ENCODE data around the gene C10orf95. TPM values are rescaled to one million over a fixed set of nuclear protein-coding genes. Genes with fewer than 3 reads are reported as not detected.

The C10orf95 gene
- total RNA-seq, 1 donor from 2014 or later: not detected

DNA sequence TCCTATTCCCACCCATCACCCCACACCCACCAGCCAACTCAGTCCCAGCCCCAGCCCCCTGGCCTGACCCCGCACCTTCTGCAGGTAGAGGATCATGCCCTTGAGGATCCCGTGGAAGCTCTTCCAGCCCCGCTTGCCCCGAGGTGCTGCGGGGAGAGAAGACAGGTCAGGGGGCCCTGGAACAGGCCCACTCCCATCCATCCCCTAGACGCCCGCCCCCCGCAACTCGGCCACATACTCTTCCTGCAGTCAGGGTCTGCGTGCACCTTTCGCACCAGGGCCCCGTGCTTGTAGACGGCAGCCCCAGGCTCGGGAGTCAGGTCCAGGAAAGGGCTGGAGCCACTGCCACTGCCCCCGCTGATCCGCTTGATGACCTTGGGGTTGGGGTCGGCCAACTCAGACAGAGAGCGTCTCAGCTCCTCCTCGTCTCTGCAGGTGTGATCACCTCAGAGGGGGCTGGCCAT is 46.2 kb downstream of the C10orf95 start:
- TF ChIP-seq, protein P1, sequence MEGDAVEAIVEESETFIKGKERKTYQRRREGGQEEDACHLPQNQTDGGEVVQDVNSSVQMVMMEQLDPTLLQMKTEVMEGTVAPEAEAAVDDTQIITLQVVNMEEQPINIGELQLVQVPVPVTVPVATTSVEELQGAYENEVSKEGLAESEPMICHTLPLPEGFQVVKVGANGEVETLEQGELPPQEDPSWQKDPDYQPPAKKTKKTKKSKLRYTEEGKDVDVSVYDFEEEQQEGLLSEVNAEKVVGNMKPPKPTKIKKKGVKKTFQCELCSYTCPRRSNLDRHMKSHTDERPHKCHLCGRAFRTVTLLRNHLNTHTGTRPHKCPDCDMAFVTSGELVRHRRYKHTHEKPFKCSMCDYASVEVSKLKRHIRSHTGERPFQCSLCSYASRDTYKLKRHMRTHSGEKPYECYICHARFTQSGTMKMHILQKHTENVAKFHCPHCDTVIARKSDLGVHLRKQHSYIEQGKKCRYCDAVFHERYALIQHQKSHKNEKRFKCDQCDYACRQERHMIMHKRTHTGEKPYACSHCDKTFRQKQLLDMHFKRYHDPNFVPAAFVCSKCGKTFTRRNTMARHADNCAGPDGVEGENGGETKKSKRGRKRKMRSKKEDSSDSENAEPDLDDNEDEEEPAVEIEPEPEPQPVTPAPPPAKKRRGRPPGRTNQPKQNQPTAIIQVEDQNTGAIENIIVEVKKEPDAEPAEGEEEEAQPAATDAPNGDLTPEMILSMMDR (IDR thresholded peaks at IDR 0.05): no peak
- TF ChIP-seq EZH2phosphoT487 (IDR thresholded peaks at IDR 0.05) (no peak), EZH2 (IDR thresholded peaks at IDR 0.05) (no peak)
- Mint-ChIP-seq H3K36me3 (peaks cover 2% of the 10 kb centered on the region), H3K4me1 (peaks cover 16% of the 10 kb centered on the region), H3K9me3 (no peaks in the 10 kb centered on the region), H3K27ac (no peak overlapping the region), H3K27me3 (ENCODE audit: insufficient read depth, low read depth) (peaks cover 18% of the 10 kb centered on the region), H3K4me3 (no peak overlapping the region)
- no peak overlapping the region for H3K9ac ChIP-seq
- no peak overlapping the region for H3K4me3 ChIP-seq
- H3K36me3 ChIP-seq: no peaks in the 10 kb centered on the region
- H4K20me1 ChIP-seq (ENCODE audit: low read depth): peaks cover 16% of the 10 kb centered on the region
- H3F3A ChIP-seq (ENCODE audit: low read depth): peaks cover 10% of the 10 kb centered on the region
- no peaks in the 10 kb centered on the region for H3K79me2 ChIP-seq (ENCODE audit: low read depth)
- no peak overlapping the region for H3K27ac ChIP-seq
- peaks cover 56% of the 10 kb centered on the region for H3K27me3 ChIP-seq
- H3K4me2 ChIP-seq: no peak overlapping the region
- no peak for DNase-seq (ENCODE audit: low spot score)
- H3K9me3 ChIP-seq (ENCODE audit: low read depth): no peaks in the 10 kb centered on the region
- peaks cover 7% of the 10 kb centered on the region for H3K4me1 ChIP-seq
- H2AFZ ChIP-seq (replicated peaks): no peak overlapping the region

DNA sequence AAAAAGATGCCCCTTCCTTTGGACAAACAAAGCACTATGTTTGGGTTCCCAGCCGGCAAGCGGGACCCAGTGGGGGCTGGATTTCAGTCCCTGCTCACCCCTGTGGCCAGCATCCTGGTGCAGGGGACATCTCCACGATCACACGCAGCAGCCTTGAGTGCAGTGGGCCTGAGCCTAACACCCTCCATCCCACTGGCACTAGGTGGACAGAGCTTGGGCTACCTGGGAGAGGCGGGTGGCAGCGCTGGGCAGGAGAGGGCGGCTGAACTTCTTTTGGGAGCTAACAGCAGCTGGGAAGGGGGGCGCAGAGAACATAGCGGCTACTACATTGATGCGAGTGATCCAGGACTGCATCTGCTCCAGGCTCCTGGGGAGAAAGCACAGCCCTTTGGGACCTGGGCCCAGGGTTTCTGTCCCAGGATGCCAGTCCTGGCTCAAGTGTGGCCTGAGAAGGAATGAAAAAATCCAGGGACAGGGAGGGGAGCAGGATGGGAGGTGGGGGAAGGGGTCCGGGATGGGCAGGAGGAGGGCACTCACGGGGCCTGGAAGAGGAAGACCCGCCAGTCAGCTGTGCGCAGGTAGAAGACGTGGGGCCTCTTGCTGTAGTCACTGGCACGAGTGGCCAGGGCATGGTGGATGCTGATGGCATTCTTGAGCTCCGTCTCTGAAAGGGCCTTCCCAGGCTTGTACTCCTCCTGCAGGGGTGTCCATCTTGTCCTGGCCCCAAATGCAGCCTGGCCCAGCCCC is 46.8 kb downstream of the C10orf95 start:
- Histone ChIP-seq H3K4me3 (no peak overlapping the region), H2AFZ (replicated peaks) (no peak overlapping the region), H4K20me1 (ENCODE audit: low read depth) (peaks cover 16% of the 10 kb centered on the region), H3K4me1 (peaks cover 4% of the 10 kb centered on the region), H3K27ac (no peak overlapping the region), H3F3A (ENCODE audit: low read depth) (peaks cover 4% of the 10 kb centered on the region), H3K79me2 (ENCODE audit: low read depth) (no peaks in the 10 kb centered on the region), H3K9ac (no peak overlapping the region), H3K27me3 (peaks cover 54% of the 10 kb centered on the region), H3K9me3 (ENCODE audit: low read depth) (no peaks in the 10 kb centered on the region), H3K4me2 (no peak overlapping the region), H3K36me3 (no peaks in the 10 kb centered on the region)
- Mint-ChIP-seq H3K36me3 (peaks cover 2% of the 10 kb centered on the region), H3K4me3 (no peak overlapping the region), H3K9me3 (no peaks in the 10 kb centered on the region), H3K4me1 (peaks cover 15% of the 10 kb centered on the region), H3K27ac (no peak overlapping the region), H3K27me3 (ENCODE audit: insufficient read depth, low read depth) (peaks cover 15% of the 10 kb centered on the region)
- TF ChIP-seq EZH2 (IDR thresholded peaks at IDR 0.05) (no peak), EZH2phosphoT487 (IDR thresholded peaks at IDR 0.05) (no peak)
- TF ChIP-seq, protein P1 (IDR thresholded peaks at IDR 0.05): no peak
- no peak for DNase-seq (ENCODE audit: low spot score)

DNA sequence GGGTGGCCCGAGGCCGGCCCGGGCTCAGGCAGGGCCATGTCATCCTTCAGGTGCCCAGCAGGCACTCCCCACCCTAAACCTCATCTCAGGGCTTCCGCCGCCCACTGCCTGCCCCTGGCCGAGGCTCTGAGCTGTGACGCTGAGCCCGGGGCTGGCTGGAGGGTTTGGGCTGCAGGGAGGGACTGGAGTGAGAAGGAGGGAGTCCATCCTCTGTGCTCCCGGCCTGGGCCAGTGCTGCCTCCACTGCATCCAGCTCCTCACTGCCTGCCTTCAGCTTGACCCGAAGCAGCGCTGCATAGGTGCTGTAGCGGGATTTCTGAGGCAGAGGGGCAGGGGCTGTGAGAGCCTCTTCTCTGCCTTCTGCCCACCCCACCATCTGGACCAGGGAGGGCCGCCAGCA is 48.2 kb downstream of the C10orf95 start:
- Mint-ChIP-seq H3K4me1 (peaks cover 13% of the 10 kb centered on the region), H3K4me3 (no peak overlapping the region), H3K27me3 (ENCODE audit: insufficient read depth, low read depth) (peaks cover 12% of the 10 kb centered on the region)

More for the DNA sequence above, 48.2 kb downstream of the C10orf95 start:
- no peak overlapping the region for H3K4me2 ChIP-seq
- peaks cover 11% of the 10 kb centered on the region for H4K20me1 ChIP-seq (ENCODE audit: low read depth)
- DNase-seq (ENCODE audit: low spot score): no peak
- no peak overlapping the region for H2AFZ ChIP-seq (replicated peaks)
- H3F3A ChIP-seq (ENCODE audit: low read depth): no peaks in the 10 kb centered on the region
- no peaks in the 10 kb centered on the region for H3K79me2 ChIP-seq (ENCODE audit: low read depth)
- H3K27ac Mint-ChIP-seq: no peak overlapping the region
- H3K9ac ChIP-seq: no peak overlapping the region
- peaks cover 40% of the 10 kb centered on the region for H3K27me3 ChIP-seq
- H3K36me3 ChIP-seq: no peaks in the 10 kb centered on the region
- no peaks in the 10 kb centered on the region for H3K9me3 ChIP-seq (ENCODE audit: low read depth)
- no peaks in the 10 kb centered on the region for H3K4me1 ChIP-seq
- H3K36me3 Mint-ChIP-seq: peaks cover 2% of the 10 kb centered on the region
- TF ChIP-seq EZH2phosphoT487 (IDR thresholded peaks at IDR 0.05): no peak
- TF ChIP-seq, protein P1 (IDR thresholded peaks at IDR 0.05): no peak
- no peak for TF ChIP-seq EZH2 (IDR thresholded peaks at IDR 0.05)
- H3K27ac ChIP-seq: no peak overlapping the region
- no peaks in the 10 kb centered on the region for H3K9me3 Mint-ChIP-seq
- H3K4me3 ChIP-seq: no peak overlapping the region

Measured in neural progenitor cell (in vitro differentiated cells).